Neutrophil (primary cell): ENCODE results near the gene RIT2.

Experiments used
- H3K27ac ChIP-seq: fragments of 200-600 bp; sonication (generic); 2 replicates; pipeline ENCODE4 v1.5.1; 2016; ENCODE audit warnings: mild to moderate bottlenecking, moderate library complexity
- H3K27me3 ChIP-seq: fragments of 200-600 bp; sonication (generic); 2 replicates; pipeline ENCODE4 v1.6.0; 2016; ENCODE audit warnings: mild to moderate bottlenecking
- H3K36me3 ChIP-seq: fragments of 200-600 bp; sonication (generic); 2 replicates; pipeline ENCODE4 v1.5.1; 2017
- H3K4me1 ChIP-seq, 2 experiments: fragments of 200-600 bp in 1 of 2; sonication (generic) in 1 of 2; 1 replicate in 1 of 2; 2 replicates in 1 of 2; pipeline versions ENCODE4 v1.5.1 to v1.6.1; 2013 to 2016; ENCODE audit warnings: low read depth in 1 of 2, low read length in 1 of 2, mild to moderate bottlenecking in 1 of 2, moderate library complexity in 1 of 2; ENCODE audit not compliant: control insufficient read depth in 1 of 2, insufficient read depth in 1 of 2
- H3K4me3 ChIP-seq, 2 experiments: fragments of 200-600 bp in 1 of 2; sonication (generic) in 1 of 2; 1 replicate in 1 of 2; 2 replicates in 1 of 2; pipeline ENCODE4 v1.5.1; 2013 to 2016; ENCODE audit warnings: low read depth in 1 of 2, low read length in 1 of 2, mild to moderate bottlenecking in 1 of 2, moderate library complexity in 1 of 2
- H3K9me3 ChIP-seq: fragments of 200-600 bp; sonication (generic); 2 replicates; pipeline ENCODE4 v1.5.1; 2016
- TF ChIP-seq, protein P1 (sequence below): fragments of 200-600 bp; sonication (generic); IDR thresholded peaks from 2 replicates; pipeline ENCODE4 v1.5.1; 2016; ENCODE audit warnings: antibody characterized with exemption

The RIT2 gene

DNA sequence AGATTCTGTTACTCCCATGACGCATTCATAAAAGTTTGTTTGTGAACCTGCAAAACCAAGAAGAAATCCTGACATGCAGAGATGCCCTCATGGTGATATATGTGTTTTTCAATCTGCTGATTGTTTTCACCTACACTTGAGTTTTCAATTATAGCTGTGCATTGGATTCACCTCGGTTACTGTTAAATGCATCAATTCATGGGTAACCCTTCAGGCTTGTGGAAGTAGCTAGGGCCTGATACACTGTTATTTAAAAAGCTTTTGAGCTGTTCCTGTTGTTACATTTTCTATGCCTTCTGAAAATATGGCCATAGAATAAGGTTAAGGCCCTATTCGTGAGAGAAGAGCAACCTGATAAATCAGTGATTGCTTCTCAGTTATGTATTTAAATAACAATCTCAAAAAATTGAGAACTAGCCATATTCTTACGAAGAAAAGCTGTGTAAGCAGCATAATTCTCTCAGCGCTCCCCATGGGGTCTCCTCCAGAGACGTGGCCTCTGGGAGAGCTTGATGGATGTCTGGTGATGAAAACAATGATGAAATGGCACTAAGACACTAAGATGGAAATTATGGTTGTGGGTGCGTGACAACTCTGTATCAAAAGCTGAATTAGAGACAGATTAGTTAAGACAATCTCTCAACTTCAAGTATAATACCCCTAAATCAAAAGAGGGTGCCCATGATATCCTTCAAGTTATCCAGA lies 60.5 kb downstream of the RIT2 start:
- no peaks in the 10 kb centered on the region for H3K9me3 ChIP-seq
- TF ChIP-seq, protein P1, sequence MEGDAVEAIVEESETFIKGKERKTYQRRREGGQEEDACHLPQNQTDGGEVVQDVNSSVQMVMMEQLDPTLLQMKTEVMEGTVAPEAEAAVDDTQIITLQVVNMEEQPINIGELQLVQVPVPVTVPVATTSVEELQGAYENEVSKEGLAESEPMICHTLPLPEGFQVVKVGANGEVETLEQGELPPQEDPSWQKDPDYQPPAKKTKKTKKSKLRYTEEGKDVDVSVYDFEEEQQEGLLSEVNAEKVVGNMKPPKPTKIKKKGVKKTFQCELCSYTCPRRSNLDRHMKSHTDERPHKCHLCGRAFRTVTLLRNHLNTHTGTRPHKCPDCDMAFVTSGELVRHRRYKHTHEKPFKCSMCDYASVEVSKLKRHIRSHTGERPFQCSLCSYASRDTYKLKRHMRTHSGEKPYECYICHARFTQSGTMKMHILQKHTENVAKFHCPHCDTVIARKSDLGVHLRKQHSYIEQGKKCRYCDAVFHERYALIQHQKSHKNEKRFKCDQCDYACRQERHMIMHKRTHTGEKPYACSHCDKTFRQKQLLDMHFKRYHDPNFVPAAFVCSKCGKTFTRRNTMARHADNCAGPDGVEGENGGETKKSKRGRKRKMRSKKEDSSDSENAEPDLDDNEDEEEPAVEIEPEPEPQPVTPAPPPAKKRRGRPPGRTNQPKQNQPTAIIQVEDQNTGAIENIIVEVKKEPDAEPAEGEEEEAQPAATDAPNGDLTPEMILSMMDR: no peak
- H3K4me1 ChIP-seq: no peaks in the 10 kb centered on the region
- no peaks in the 10 kb centered on the region for H3K36me3 ChIP-seq
- no peaks in the 10 kb centered on the region for H3K27me3 ChIP-seq
- no peak overlapping the region for H3K27ac ChIP-seq
- H3K4me3 ChIP-seq: no peak overlapping the region

DNA sequence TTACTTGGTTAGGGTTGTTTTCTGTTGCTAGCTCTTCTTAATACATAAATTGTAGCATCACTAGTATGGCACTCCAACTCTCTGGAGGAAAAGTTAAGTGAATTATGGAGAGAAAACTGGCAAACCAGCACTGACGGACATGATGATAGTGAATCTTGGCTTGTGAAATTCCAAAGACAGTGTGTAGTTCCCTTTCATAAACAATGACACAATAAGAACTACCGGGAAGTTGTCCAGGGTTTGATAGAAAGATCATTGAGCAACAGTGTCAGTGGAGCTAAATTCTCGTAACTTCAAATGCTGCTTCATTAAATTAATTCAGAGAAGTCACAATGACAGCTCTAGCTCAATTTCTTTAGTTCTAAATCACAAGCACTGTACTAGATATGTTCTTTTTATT lies 66.5 kb downstream of the RIT2 start:
- no peaks in the 10 kb centered on the region for H3K36me3 ChIP-seq
- no peak overlapping the region for H3K4me3 ChIP-seq
- no peak overlapping the region for H3K27ac ChIP-seq
- H3K27me3 ChIP-seq: no peaks in the 10 kb centered on the region
- H3K4me1 ChIP-seq: no peaks in the 10 kb centered on the region
- H3K9me3 ChIP-seq: no peaks in the 10 kb centered on the region
- TF ChIP-seq, protein P1: no peak

DNA sequence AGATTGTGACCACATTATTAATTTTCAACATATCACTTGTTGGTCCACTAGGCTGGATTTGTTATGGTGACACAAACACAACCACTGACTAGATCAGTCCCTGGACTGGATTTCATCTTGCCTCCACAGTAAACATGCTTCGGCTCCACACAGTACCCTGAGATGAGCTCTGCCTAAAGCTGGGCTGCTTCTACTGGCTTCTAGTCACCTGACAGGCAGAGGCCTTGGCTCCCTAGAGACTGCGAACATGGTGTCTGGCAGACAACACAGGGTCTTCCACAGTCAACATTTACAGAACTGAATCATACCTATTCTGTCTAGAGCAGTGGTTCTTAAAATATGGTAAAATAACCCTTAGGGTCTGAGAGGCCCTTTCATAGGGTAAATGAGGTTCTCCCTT lies 69.2 kb downstream of the RIT2 start:
- Histone ChIP-seq H3K9me3 (no peaks in the 10 kb centered on the region), H3K27ac (no peak overlapping the region), H3K4me3 (no peak overlapping the region), H3K36me3 (no peaks in the 10 kb centered on the region), H3K4me1 (no peaks in the 10 kb centered on the region), H3K27me3 (no peaks in the 10 kb centered on the region)
- TF ChIP-seq, protein P1: no peak

DNA sequence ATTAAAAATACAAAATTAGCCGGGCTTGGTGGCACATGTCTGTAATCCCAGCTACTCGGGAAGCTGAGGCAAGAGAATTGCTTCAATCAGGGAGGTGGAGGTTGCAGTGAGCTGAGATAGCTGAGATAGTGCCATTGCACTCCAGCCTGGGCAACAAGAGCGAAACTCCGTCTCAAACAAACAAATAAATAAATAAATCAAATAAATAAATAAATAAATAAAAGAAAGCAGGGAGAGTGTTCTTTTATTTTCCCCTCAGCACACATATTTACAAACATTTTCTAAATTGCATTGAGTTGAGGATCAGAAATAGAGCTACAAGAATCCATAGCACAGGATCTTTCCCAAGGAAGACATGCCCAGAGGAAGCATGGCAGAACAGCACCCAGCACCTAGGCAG lies 71.9 kb downstream of the RIT2 start:
- Histone ChIP-seq H3K27me3 (no peaks in the 10 kb centered on the region), H3K9me3 (no peaks in the 10 kb centered on the region), H3K4me1 (no peaks in the 10 kb centered on the region), H3K36me3 (no peaks in the 10 kb centered on the region), H3K27ac (no peak overlapping the region), H3K4me3 (no peak overlapping the region)
- TF ChIP-seq, protein P1: no peak

DNA sequence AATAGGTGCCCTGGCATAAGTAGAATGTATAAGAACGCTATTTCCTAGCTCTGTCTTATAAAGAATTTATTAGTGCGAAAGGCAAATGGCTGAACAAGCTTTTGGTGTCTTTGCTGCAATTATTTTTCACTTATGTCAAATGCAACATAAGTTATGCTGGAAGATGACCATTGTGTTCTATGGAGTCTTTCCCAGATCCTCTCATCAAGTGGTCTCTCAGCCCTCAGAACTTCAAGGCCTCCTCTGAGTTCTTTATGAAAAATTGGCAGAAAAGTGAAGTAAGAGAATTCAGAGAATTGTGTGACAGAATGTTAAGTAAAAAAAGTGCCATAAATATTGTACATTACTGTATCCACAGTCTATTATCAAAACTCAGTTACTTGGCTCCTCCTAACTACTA lies 75.2 kb downstream of the RIT2 start:
- Histone ChIP-seq H3K9me3 (no peaks in the 10 kb centered on the region), H3K4me3 (no peak overlapping the region), H3K36me3 (no peaks in the 10 kb centered on the region), H3K27ac (no peak overlapping the region), H3K4me1 (no peaks in the 10 kb centered on the region), H3K27me3 (no peaks in the 10 kb centered on the region)
- TF ChIP-seq, protein P1: no peak
